ENCODE measurements around the gene FOXD4L3.
"Not testable (repeated sequence)": the region's sequence is repeated elsewhere in the genome, so short reads cannot be mapped to it uniquely, and the experiment has no call there.

The FOXD4L3 gene

GRCh38 chr9:68302567-68302966 is at the start of gene FOXD4L3:
FOXD4L3 (plus strand) TSS chr9:68302867; CDS start chr9:68302952, 85 bp downstream.
- not testable (repeated sequence) for DNase-seq

GRCh38 chr9:68281041-68281440 is 21.6 kb upstream of the FOXD4L3 start:
- DNase-seq, result not testable (repeated sequence)

GRCh38 chr9:68303771-68304170 is 1.1 kb downstream of the FOXD4L3 start:
- not testable (repeated sequence) for DNase-seq

- not testable (repeated sequence) for DNase-seq
Observed at GRCh38 chr9:68304212-68304611, 1.5 kb downstream of the FOXD4L3 start.

GRCh38 chr9:68304777-68305176 is 2.1 kb downstream of the FOXD4L3 start:
- not testable (repeated sequence) for DNase-seq

GRCh38 chr9:68305680-68306285 is 3.1 kb downstream of the FOXD4L3 start:
- not testable (repeated sequence) for DNase-seq

- DNase-seq, result not testable (repeated sequence)
Observed at GRCh38 chr9:68306391-68306964, 3.8 kb downstream of the FOXD4L3 start.

GRCh38 chr9:68307127-68307526 is 4.5 kb downstream of the FOXD4L3 start:
- DNase-seq, result not testable (repeated sequence)

- not testable (repeated sequence) for DNase-seq
Observed at GRCh38 chr9:68307654-68308053, 5.0 kb downstream of the FOXD4L3 start.

- not testable (repeated sequence) for DNase-seq
Observed at GRCh38 chr9:68311208-68311607, 8.5 kb downstream of the FOXD4L3 start.

- not testable (repeated sequence) for DNase-seq
Observed at GRCh38 chr9:68318209-68318608, 15.5 kb downstream of the FOXD4L3 start.

- not testable (repeated sequence) for DNase-seq
Observed at GRCh38 chr9:68323749-68324148, 21.1 kb downstream of the FOXD4L3 start.

GRCh38 chr9:68324518-68324917 is 21.9 kb downstream of the FOXD4L3 start:
- DNase-seq, result not testable (repeated sequence)

- DNase-seq, result not testable (repeated sequence)
Observed at GRCh38 chr9:68329106-68329505, 26.4 kb downstream of the FOXD4L3 start.

- not testable (repeated sequence) for DNase-seq
Observed at GRCh38 chr9:68330531-68331173, 28.0 kb downstream of the FOXD4L3 start.

- DNase-seq, result not testable (repeated sequence)
Observed at GRCh38 chr9:68332122-68332521, 29.5 kb downstream of the FOXD4L3 start.

- not testable (repeated sequence) for DNase-seq
Observed at GRCh38 chr9:68335935-68336334, 33.3 kb downstream of the FOXD4L3 start.

- DNase-seq, result not testable (repeated sequence)
Observed at GRCh38 chr9:68336639-68337339, 34.1 kb downstream of the FOXD4L3 start.

GRCh38 chr9:68338000-68338399 is 35.3 kb downstream of the FOXD4L3 start:
- DNase-seq, result not testable (repeated sequence)

- not testable (repeated sequence) for DNase-seq
Observed at GRCh38 chr9:68342265-68343025, 39.8 kb downstream of the FOXD4L3 start.

- not testable (repeated sequence) for DNase-seq
Observed at GRCh38 chr9:68343242-68343641, 40.6 kb downstream of the FOXD4L3 start.

- not testable (repeated sequence) for DNase-seq
Observed at GRCh38 chr9:68343992-68344391, 41.3 kb downstream of the FOXD4L3 start.
